ENCODE data around the gene RGS5. TPM values are rescaled to one million over a fixed set of nuclear protein-coding genes. Genes with fewer than 3 reads are reported as not detected.

RGS5 gene
- total RNA-seq, 1 experiment from 2014 or later, result 4.7 TPM

DNA sequence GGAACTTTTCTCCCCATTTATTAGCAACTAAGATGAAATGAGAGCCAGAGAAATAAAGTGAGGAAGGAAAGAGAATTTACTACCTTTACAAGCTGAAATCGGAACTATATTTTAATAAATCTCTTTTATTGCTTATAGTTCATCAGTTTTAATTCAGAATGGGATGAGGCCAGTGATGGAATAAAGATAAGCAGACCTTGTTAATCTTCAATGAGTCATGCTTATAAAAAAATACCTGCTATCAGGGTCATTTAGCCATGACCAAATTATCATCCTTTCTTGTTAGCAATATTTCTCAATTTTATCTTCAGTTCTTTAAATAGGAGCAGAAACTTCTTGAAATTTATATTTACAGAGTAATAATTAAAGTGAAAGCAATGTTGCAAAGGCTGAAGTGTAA is 107.5 kb downstream of the RGS5 start:
- DNase-seq (ENCODE audit: low spot score), result no peak
- Histone ChIP-seq H3K27me3 (replicated peaks; ENCODE audit: insufficient read depth, low read depth, low read length, poor library complexity) (no peaks in the 10 kb centered on the region), H3K4me3 (ENCODE audit: low read depth, low read length, poor library complexity, severe bottlenecking) (no peak overlapping the region), H3K4me1 (ENCODE audit: insufficient read depth, low read length, poor library complexity, severe bottlenecking) (no peaks in the 10 kb centered on the region), H3K36me3 (ENCODE audit: insufficient read depth, low read length, poor library complexity, severe bottlenecking) (no peaks in the 10 kb centered on the region), H3K27ac (ENCODE audit: low read depth, low read length, poor library complexity, severe bottlenecking) (no peak overlapping the region), H3K9me3 (ENCODE audit: low read depth, low read length, poor library complexity, severe bottlenecking) (no peaks in the 10 kb centered on the region)
- POLR2A ChIA-PET (ENCODE audit: low non-redundant PET), result no interaction called here
- TF ChIP-seq EZH2 (IDR thresholded peaks at IDR 0.05; ENCODE audit: borderline replicate concordance, low read depth, low read length, poor library complexity, severe bottlenecking), result no peak
- TF ChIP-seq, protein P1, sequence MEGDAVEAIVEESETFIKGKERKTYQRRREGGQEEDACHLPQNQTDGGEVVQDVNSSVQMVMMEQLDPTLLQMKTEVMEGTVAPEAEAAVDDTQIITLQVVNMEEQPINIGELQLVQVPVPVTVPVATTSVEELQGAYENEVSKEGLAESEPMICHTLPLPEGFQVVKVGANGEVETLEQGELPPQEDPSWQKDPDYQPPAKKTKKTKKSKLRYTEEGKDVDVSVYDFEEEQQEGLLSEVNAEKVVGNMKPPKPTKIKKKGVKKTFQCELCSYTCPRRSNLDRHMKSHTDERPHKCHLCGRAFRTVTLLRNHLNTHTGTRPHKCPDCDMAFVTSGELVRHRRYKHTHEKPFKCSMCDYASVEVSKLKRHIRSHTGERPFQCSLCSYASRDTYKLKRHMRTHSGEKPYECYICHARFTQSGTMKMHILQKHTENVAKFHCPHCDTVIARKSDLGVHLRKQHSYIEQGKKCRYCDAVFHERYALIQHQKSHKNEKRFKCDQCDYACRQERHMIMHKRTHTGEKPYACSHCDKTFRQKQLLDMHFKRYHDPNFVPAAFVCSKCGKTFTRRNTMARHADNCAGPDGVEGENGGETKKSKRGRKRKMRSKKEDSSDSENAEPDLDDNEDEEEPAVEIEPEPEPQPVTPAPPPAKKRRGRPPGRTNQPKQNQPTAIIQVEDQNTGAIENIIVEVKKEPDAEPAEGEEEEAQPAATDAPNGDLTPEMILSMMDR (conservative IDR thresholded peaks at IDR 0.05; ENCODE audit: low read depth, low read length), result no peak
- CTCF ChIA-PET, result no interaction called here
- BruUV-seq (replicated peaks), result no TSS peak
- intact Hi-C loops (cut with micrococcal nuclease; ENCODE audit: unreplicated experiment), result no loop called here

DNA sequence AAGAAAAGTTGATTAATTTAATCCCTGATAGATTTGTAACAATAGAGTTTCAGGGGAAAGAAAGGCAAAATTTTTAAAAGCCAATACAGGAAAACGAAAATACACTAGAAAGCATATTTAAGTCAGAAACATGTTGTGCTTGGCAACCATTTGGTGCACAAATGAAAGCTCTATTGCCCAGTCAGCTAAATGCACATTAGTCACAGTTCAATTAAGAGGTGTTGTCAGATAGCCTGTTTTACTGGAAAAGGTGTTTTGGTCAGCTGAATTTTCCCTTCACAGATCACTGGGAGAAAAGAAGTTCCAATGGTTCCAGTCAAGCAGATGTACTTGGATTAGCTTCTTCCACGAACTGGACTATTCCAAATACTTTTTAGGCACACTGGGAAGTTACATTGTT is 108.1 kb downstream of the RGS5 start:
- H3K9me3 ChIP-seq (ENCODE audit: low read depth, low read length, poor library complexity, severe bottlenecking), result no peaks in the 10 kb centered on the region
- no peak overlapping the region for H3K4me3 ChIP-seq (ENCODE audit: low read depth, low read length, poor library complexity, severe bottlenecking)
- TF ChIP-seq, protein P1 (conservative IDR thresholded peaks at IDR 0.05; ENCODE audit: low read depth, low read length), result no peak
- TF ChIP-seq EZH2 (IDR thresholded peaks at IDR 0.05; ENCODE audit: borderline replicate concordance, low read depth, low read length, poor library complexity, severe bottlenecking), result no peak
- H3K27ac ChIP-seq (ENCODE audit: low read depth, low read length, poor library complexity, severe bottlenecking), result no peak overlapping the region
- no peaks in the 10 kb centered on the region for H3K4me1 ChIP-seq (ENCODE audit: insufficient read depth, low read length, poor library complexity, severe bottlenecking)
- no peaks in the 10 kb centered on the region for H3K27me3 ChIP-seq (replicated peaks; ENCODE audit: insufficient read depth, low read depth, low read length, poor library complexity)
- ChIA-PET POLR2A (ENCODE audit: low non-redundant PET) (no interaction called here), CTCF (no interaction called here)
- intact Hi-C loops (cut with micrococcal nuclease; ENCODE audit: unreplicated experiment), result no loop called here
- no peak for DNase-seq (ENCODE audit: low spot score)
- BruUV-seq (replicated peaks), result no TSS peak
- no peaks in the 10 kb centered on the region for H3K36me3 ChIP-seq (ENCODE audit: insufficient read depth, low read length, poor library complexity, severe bottlenecking)

DNA sequence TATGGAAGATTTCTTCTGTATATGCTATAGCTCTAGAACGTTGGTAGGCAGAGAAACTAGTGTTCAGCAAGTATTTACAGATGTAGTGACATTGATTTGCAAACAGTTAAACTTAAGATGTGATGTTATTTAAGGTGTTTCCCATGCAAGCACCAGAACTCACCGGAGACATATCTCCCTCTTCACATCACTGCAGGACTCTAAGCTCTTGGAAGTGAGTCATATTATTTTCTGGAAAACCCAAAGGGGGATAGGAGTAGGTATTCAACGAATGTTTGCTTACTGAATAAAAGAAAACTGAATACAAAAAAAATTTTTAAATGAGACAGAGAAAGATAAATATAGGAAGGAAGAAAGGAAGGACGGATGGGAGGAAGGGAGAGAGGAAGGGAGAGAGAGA is 108.5 kb downstream of the RGS5 start:
- Histone ChIP-seq H3K9me3 (ENCODE audit: low read depth, low read length, poor library complexity, severe bottlenecking) (no peaks in the 10 kb centered on the region), H3K36me3 (ENCODE audit: insufficient read depth, low read length, poor library complexity, severe bottlenecking) (no peaks in the 10 kb centered on the region), H3K4me3 (ENCODE audit: low read depth, low read length, poor library complexity, severe bottlenecking) (no peak overlapping the region), H3K27ac (ENCODE audit: low read depth, low read length, poor library complexity, severe bottlenecking) (no peak overlapping the region), H3K4me1 (ENCODE audit: insufficient read depth, low read length, poor library complexity, severe bottlenecking) (no peaks in the 10 kb centered on the region), H3K27me3 (replicated peaks; ENCODE audit: insufficient read depth, low read depth, low read length, poor library complexity) (no peaks in the 10 kb centered on the region)
- DNase-seq (ENCODE audit: low spot score), result no peak
- ChIA-PET CTCF (no interaction called here), POLR2A (ENCODE audit: low non-redundant PET) (no interaction called here)
- intact Hi-C loops (cut with micrococcal nuclease; ENCODE audit: unreplicated experiment), result no loop called here
- no TSS peak for BruUV-seq (replicated peaks)
- TF ChIP-seq, protein P1 (conservative IDR thresholded peaks at IDR 0.05; ENCODE audit: low read depth, low read length), result no peak
- TF ChIP-seq EZH2 (IDR thresholded peaks at IDR 0.05; ENCODE audit: borderline replicate concordance, low read depth, low read length, poor library complexity, severe bottlenecking), result no peak
